ENCODE results near the gene LANCL3. TPM values are rescaled to one million over a fixed set of nuclear protein-coding genes. Genes with fewer than 3 reads are reported as not detected.

LANCL3 gene
- total and polyA plus RNA-seq, 5 experiments from 2014 or later, result 0.03 to 0.09 TPM; not detected in 3

GRCh38 chrX:37672563-37672962 lies 101.1 kb downstream of the LANCL3 start:
- no peak for ATAC-seq
- Mint-ChIP-seq H3K9me3 (no peaks in the 10 kb centered on the region), H3K4me1 (no peaks in the 10 kb centered on the region), H3K36me3 (no peaks in the 10 kb centered on the region), H3K27ac (no peak overlapping the region), H3K4me3 (no peak overlapping the region), H3K27me3 (peaks cover 0 to 3% (median 0%) of the 10 kb centered on the region in 5 donors)
- no peak for DNase-seq
- POLR2A ChIA-PET, result no interaction called here

GRCh38 chrX:37676811-37677210 lies 105.3 kb downstream of the LANCL3 start:
- Mint-ChIP-seq H3K36me3 (no peaks in the 10 kb centered on the region), H3K27me3 (no peaks in the 10 kb centered on the region), H3K4me3 (no peak overlapping the region), H3K4me1 (no peaks in the 10 kb centered on the region), H3K9me3 (no peaks in the 10 kb centered on the region), H3K27ac (no peak overlapping the region)
- POLR2A ChIA-PET, result no interaction called here
- no peak for DNase-seq
- ATAC-seq, result no peak

- Mint-ChIP-seq H3K36me3 (no peaks in the 10 kb centered on the region), H3K4me1 (no peaks in the 10 kb centered on the region), H3K4me3 (no peak overlapping the region), H3K9me3 (no peaks in the 10 kb centered on the region), H3K27me3 (no peaks in the 10 kb centered on the region), H3K27ac (no peak overlapping the region)
- POLR2A ChIA-PET, result no interaction called here
- DNase-seq (no peak), ATAC-seq (no peak)
These were observed 105.8 kb downstream of the LANCL3 start for GRCh38 chrX:37677243-37677642.

GRCh38 chrX:37677765-37678164 lies 106.3 kb downstream of the LANCL3 start:
- no peaks in the 10 kb centered on the region for H3K4me1 Mint-ChIP-seq
- ATAC-seq (no peak), DNase-seq (no peak)
- no peak overlapping the region for H3K27ac Mint-ChIP-seq
- H3K36me3 Mint-ChIP-seq, result no peaks in the 10 kb centered on the region
- POLR2A ChIA-PET, result no interaction called here
- no peaks in the 10 kb centered on the region for H3K9me3 Mint-ChIP-seq
- H3K27me3 Mint-ChIP-seq, result no peaks in the 10 kb centered on the region
- H3K4me3 Mint-ChIP-seq, result no peak overlapping the region

GRCh38 chrX:37678574-37678973 lies 107.1 kb downstream of the LANCL3 start:
- Mint-ChIP-seq H3K36me3 (no peaks in the 10 kb centered on the region), H3K4me3 (no peak overlapping the region), H3K9me3 (no peaks in the 10 kb centered on the region), H3K4me1 (no peaks in the 10 kb centered on the region), H3K27ac (no peak overlapping the region), H3K27me3 (no peaks in the 10 kb centered on the region)
- no peak for ATAC-seq
- POLR2A ChIA-PET, result no interaction called here
- no peak for DNase-seq

GRCh38 chrX:37679230-37679629 lies 107.8 kb downstream of the LANCL3 start:
- Mint-ChIP-seq H3K27ac (no peak overlapping the region), H3K27me3 (no peaks in the 10 kb centered on the region), H3K4me1 (no peaks in the 10 kb centered on the region), H3K4me3 (no peak overlapping the region), H3K9me3 (no peaks in the 10 kb centered on the region), H3K36me3 (no peaks in the 10 kb centered on the region)
- no peak for DNase-seq
- POLR2A ChIA-PET, result no interaction called here
- ATAC-seq, result no peak

- Mint-ChIP-seq H3K36me3 (no peaks in the 10 kb centered on the region), H3K9me3 (no peaks in the 10 kb centered on the region), H3K4me3 (no peak overlapping the region), H3K27ac (no peak overlapping the region), H3K27me3 (peaks cover 0 to 2% (median 0%) of the 10 kb centered on the region in 5 donors), H3K4me1 (no peaks in the 10 kb centered on the region)
- ATAC-seq (no peak), DNase-seq (no peak)
- POLR2A ChIA-PET, result no interaction called here
These were observed 108.4 kb downstream of the LANCL3 start for GRCh38 chrX:37679888-37680287.

- H3K36me3 Mint-ChIP-seq, result no peaks in the 10 kb centered on the region
- POLR2A ChIA-PET, result no interaction called here
- ATAC-seq, result no peak
- H3K4me1 Mint-ChIP-seq, result peaks cover 0 to 2% (median under 1%) of the 10 kb centered on the region in 4 donors
- DNase-seq, result no peak
- peaks cover 0 to 5% (median 2%) of the 10 kb centered on the region in 5 donors for H3K27me3 Mint-ChIP-seq
- no peak overlapping the region for H3K27ac Mint-ChIP-seq
- no peaks in the 10 kb centered on the region for H3K9me3 Mint-ChIP-seq
- H3K4me3 Mint-ChIP-seq, result peak overlapping the region in 4 of 10 donors; percentile 17 to 64 (median 48)
These were observed 113.0 kb downstream of the LANCL3 start for GRCh38 chrX:37684426-37684825.

GRCh38 chrX:37684973-37685372 lies 113.5 kb downstream of the LANCL3 start:
- H3K4me3 Mint-ChIP-seq, result peak overlapping the region in 8 of 10 donors; percentile 4 to 65 (median 50)
- H3K9me3 Mint-ChIP-seq, result no peaks in the 10 kb centered on the region
- DNase-seq (no peak), ATAC-seq (no peak)
- peaks cover 0 to 5% (median 2%) of the 10 kb centered on the region in 5 donors for H3K27me3 Mint-ChIP-seq
- peak overlapping the region in 1 of 10 donors; percentile 24 for H3K27ac Mint-ChIP-seq
- POLR2A ChIA-PET, result no interaction called here
- H3K36me3 Mint-ChIP-seq, result no peaks in the 10 kb centered on the region
- H3K4me1 Mint-ChIP-seq, result peaks cover 0 to 2% (median under 1%) of the 10 kb centered on the region in 4 donors

- POLR2A ChIA-PET, result no interaction called here
- Mint-ChIP-seq H3K27ac (peak within 1 kb of the TSS in 2 of 10 donors; percentile 24 to 40), H3K9me3 (no peaks in the 10 kb centered on the region), H3K4me3 (peak within 1 kb of the TSS; percentile 52 to 81 (median 71)), H3K27me3 (peaks cover 0 to 5% (median 2%) of the 10 kb centered on the region in 5 donors), H3K36me3 (no peaks in the 10 kb centered on the region), H3K4me1 (peaks cover 0 to 2% (median under 1%) of the 10 kb centered on the region in 4 donors)
- ATAC-seq, result peak; percentile 65 to 79
- DNase-seq, result peak in 9 of 10 donors; percentile 2 to 54 (median 8)
These were observed 114.2 kb downstream of the LANCL3 start, which contains the start of gene XK for GRCh38 chrX:37685381-37686359. Gene XK, plus strand, starts transcription at chrX:37685791. Its CDS starts 171 bp downstream, at chrX:37685962.

GRCh38 chrX:37686369-37686995 lies 115.0 kb downstream of the LANCL3 start:
- peaks cover 0 to 2% (median under 1%) of the 10 kb centered on the region in 4 donors for H3K4me1 Mint-ChIP-seq
- ATAC-seq (no peak), DNase-seq (no peak)
- no peak overlapping the region for H3K27ac Mint-ChIP-seq
- no peaks in the 10 kb centered on the region for H3K36me3 Mint-ChIP-seq
- H3K9me3 Mint-ChIP-seq, result no peaks in the 10 kb centered on the region
- peak overlapping the region; percentile 52 to 81 (median 71) for H3K4me3 Mint-ChIP-seq
- POLR2A ChIA-PET, result no interaction called here
- peaks cover 0 to 5% (median 2%) of the 10 kb centered on the region in 5 donors for H3K27me3 Mint-ChIP-seq

GRCh38 chrX:37686996-37687395 lies 115.5 kb downstream of the LANCL3 start:
- DNase-seq, result no peak
- Mint-ChIP-seq H3K27ac (no peak overlapping the region), H3K9me3 (no peaks in the 10 kb centered on the region), H3K27me3 (peaks cover 0 to 5% (median 2%) of the 10 kb centered on the region in 5 donors), H3K4me1 (peaks cover 0 to 2% (median under 1%) of the 10 kb centered on the region in 4 donors), H3K4me3 (peak overlapping the region in 1 of 10 donors; percentile 69), H3K36me3 (no peaks in the 10 kb centered on the region)
- POLR2A ChIA-PET, result no interaction called here
- ATAC-seq, result no peak

GRCh38 chrX:37690119-37690518 lies 118.7 kb downstream of the LANCL3 start:
- Mint-ChIP-seq H3K9me3 (no peaks in the 10 kb centered on the region), H3K4me3 (no peak overlapping the region), H3K27ac (no peak overlapping the region), H3K36me3 (no peaks in the 10 kb centered on the region), H3K27me3 (peaks cover 0 to 2% (median 0%) of the 10 kb centered on the region in 5 donors), H3K4me1 (peaks cover 0 to 2% (median 0%) of the 10 kb centered on the region in 4 donors)
- ATAC-seq (no peak), DNase-seq (no peak)
- POLR2A ChIA-PET, result no interaction called here

All from naive thymus-derived CD8-positive, alpha-beta T cell (primary cell).